Measurements from ENCODE around the gene MVB12B. TPM values are rescaled to one million over a fixed set of nuclear protein-coding genes. Genes with fewer than 3 reads are reported as not detected.

The MVB12B gene
- total and polyA plus RNA-seq, 2 donors from 2014 or later: 4.5 to 12.3 TPM

DNA sequence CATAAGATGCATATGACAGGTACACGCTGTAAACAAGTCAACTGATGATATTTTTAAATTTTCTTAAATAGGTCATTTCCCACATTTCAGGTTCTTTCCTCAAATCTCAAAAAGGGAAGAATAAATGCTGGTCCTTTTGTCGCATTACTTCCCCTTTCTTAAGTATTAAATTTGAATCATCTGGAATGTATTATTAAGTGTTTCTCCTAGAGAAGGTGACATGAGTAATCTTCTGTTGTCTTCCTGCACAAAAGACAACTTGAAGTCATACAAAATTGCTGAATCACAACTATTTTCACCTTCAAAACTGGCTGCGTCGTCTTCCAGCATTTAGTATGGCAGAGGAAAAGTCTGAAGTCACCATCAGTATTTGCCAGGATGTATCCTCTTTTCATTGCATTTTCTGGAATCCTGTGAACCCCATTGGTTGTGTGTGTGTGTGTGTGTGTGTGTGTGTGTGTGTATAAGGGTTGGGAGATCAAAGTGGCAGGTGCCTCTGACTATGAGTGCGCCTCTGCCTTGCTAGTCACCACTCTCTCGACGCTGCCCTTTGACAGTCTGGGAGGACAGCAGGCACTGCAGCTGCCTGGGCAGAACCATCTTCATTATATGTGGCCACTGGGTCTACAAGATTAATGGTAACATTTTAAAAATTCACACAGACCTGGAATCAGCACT is 86.9 kb downstream of the MVB12B start:
- Histone ChIP-seq H3K4me3 (ENCODE audit: low read length in 3 of 3) (no peak overlapping the region), H3K4me1 (ENCODE audit: control insufficient read depth in 2 of 3, insufficient read depth in 2 of 3, low read depth in 1 of 3, low read length in 3 of 3) (no peaks in the 10 kb centered on the region), H3K27me3 (ENCODE audit: control insufficient read depth, insufficient read depth, low read length) (no peaks in the 10 kb centered on the region), H3K27ac (ENCODE audit: low read depth in 2 of 2, low read length in 2 of 2) (no peak overlapping the region), H3K9ac (ENCODE audit: low read length in 3 of 3) (no peak overlapping the region), H3K9me3 (ENCODE audit: control insufficient read depth in 2 of 3, insufficient read depth in 1 of 3, low read length in 3 of 3) (no peaks in the 10 kb centered on the region), H3K36me3 (ENCODE audit: control insufficient read depth in 2 of 3, insufficient read depth in 3 of 3, low read length in 3 of 3) (no peaks in the 10 kb centered on the region)
- intact Hi-C loops (cut with DNase I): no loop called here
- TF ChIP-seq, protein P1, sequence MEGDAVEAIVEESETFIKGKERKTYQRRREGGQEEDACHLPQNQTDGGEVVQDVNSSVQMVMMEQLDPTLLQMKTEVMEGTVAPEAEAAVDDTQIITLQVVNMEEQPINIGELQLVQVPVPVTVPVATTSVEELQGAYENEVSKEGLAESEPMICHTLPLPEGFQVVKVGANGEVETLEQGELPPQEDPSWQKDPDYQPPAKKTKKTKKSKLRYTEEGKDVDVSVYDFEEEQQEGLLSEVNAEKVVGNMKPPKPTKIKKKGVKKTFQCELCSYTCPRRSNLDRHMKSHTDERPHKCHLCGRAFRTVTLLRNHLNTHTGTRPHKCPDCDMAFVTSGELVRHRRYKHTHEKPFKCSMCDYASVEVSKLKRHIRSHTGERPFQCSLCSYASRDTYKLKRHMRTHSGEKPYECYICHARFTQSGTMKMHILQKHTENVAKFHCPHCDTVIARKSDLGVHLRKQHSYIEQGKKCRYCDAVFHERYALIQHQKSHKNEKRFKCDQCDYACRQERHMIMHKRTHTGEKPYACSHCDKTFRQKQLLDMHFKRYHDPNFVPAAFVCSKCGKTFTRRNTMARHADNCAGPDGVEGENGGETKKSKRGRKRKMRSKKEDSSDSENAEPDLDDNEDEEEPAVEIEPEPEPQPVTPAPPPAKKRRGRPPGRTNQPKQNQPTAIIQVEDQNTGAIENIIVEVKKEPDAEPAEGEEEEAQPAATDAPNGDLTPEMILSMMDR (IDR thresholded peaks at IDR 0.05; ENCODE audit: borderline replicate concordance, extremely low read depth, insufficient read depth): no peak
- FAIRE-seq (no peak), DNase-seq (no peak)

DNA sequence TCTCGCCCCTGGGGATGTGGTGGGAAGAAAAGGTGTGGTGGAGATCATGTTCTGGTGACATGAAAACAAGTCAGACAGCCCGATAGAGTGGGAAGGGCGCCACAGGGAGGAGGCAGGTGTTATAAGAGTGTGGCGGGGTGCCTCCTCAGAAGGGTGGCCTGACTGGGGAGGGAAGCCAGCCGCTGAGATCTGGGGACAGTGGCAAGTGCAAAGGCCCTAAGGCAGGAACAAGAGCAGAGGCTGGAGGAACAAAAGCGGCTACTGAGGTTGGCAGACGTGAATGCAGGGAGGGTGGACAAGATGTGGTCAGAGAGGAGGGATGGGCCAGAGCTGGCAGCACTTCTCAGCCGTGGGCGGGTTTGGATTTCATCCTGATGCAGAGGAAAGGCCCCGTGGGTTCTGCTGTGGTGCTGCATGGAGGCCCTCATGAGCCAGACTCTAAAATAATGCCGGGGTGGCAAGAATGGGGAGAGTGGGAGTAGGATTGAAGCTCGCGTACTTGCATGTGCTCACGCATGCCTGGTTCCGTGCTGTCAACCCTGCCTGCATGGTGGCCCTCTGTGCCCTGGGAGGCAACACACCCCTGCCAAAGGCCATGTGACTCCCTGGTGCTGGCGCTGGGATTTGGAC is 89.2 kb downstream of the MVB12B start:
- no peak for DNase-seq
- Histone ChIP-seq H3K9me3 (ENCODE audit: control insufficient read depth in 2 of 3, insufficient read depth in 1 of 3, low read length in 3 of 3) (no peaks in the 10 kb centered on the region), H3K4me1 (ENCODE audit: control insufficient read depth in 2 of 3, insufficient read depth in 2 of 3, low read depth in 1 of 3, low read length in 3 of 3) (no peaks in the 10 kb centered on the region), H3K36me3 (ENCODE audit: control insufficient read depth in 2 of 3, insufficient read depth in 3 of 3, low read length in 3 of 3) (no peaks in the 10 kb centered on the region), H3K4me3 (ENCODE audit: low read length in 3 of 3) (no peak overlapping the region), H3K9ac (ENCODE audit: low read length in 3 of 3) (no peak overlapping the region), H3K27ac (ENCODE audit: low read depth in 2 of 2, low read length in 2 of 2) (no peak overlapping the region), H3K27me3 (ENCODE audit: control insufficient read depth, insufficient read depth, low read length) (no peaks in the 10 kb centered on the region)
- FAIRE-seq: no peak
- TF ChIP-seq, protein P1 (IDR thresholded peaks at IDR 0.05; ENCODE audit: borderline replicate concordance, extremely low read depth, insufficient read depth): no peak
- intact Hi-C loops (cut with DNase I): no loop called here

DNA sequence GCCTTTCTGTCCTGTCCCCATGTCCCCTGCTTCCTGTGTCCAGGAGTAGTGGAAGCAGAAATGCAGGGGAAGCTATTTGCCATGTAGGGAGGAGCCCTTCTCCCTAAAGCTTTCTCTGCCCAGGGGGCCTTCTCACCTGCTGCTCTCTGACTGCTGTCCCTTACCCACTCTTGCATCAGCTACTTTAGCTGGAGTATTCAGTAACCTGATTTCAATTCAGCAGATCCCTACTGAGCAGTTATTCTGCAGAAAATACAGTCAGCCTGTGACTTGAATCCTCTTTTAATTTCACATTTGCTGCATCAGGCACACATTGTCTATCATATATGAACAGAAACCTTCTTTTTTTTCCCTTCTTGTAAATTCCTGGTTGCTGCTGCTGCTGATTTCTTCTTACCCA is 90.4 kb downstream of the MVB12B start:
- FAIRE-seq (no peak), DNase-seq (no peak)
- H3K36me3 ChIP-seq (ENCODE audit: control insufficient read depth in 2 of 3, insufficient read depth in 3 of 3, low read length in 3 of 3): no peaks in the 10 kb centered on the region
- H3K4me3 ChIP-seq (ENCODE audit: low read length in 3 of 3): no peak overlapping the region
- no peaks in the 10 kb centered on the region for H3K4me1 ChIP-seq (ENCODE audit: control insufficient read depth in 2 of 3, insufficient read depth in 2 of 3, low read depth in 1 of 3, low read length in 3 of 3)
- intact Hi-C loops (cut with DNase I): no loop called here
- no peak overlapping the region for H3K9ac ChIP-seq (ENCODE audit: low read length in 3 of 3)
- H3K27me3 ChIP-seq (ENCODE audit: control insufficient read depth, insufficient read depth, low read length): no peaks in the 10 kb centered on the region
- no peaks in the 10 kb centered on the region for H3K9me3 ChIP-seq (ENCODE audit: control insufficient read depth in 2 of 3, insufficient read depth in 1 of 3, low read length in 3 of 3)
- TF ChIP-seq, protein P1 (IDR thresholded peaks at IDR 0.05; ENCODE audit: borderline replicate concordance, extremely low read depth, insufficient read depth): no peak
- no peak overlapping the region for H3K27ac ChIP-seq (ENCODE audit: low read depth in 2 of 2, low read length in 2 of 2)

All from kidney (tissue), 14 donors.